ENCODE data around the gene TAF5L. TPM values are rescaled to one million over a fixed set of nuclear protein-coding genes. Genes with fewer than 3 reads are reported as not detected.

TAF5L gene
- total RNA-seq, 1 experiment from 2014 or later: 23.6 TPM

Other genes starting within 250 kb of the TAF5L start
- not detected in 2 replicates for gene ACTA1, start 192.0 kb downstream of the TAF5L start, total RNA-seq (2014; rRNA removed; shearing (Covaris generic))
- gene NUP133, start 117.8 kb downstream of the TAF5L start, total RNA-seq (2014; rRNA removed; shearing (Covaris generic)): 61.4 and 63.3 TPM in 2 replicates
- 10.9 and 17.8 TPM in 2 replicates for gene ABCB10, start 67.4 kb downstream of the TAF5L start, total RNA-seq (2014; rRNA removed; shearing (Covaris generic))
- gene URB2, start 125 bp upstream of the TAF5L start, total RNA-seq (2014; rRNA removed; shearing (Covaris generic)): 6.4 and 11.1 TPM in 2 replicates